ENCODE results near the gene TMEM51.
A peak's percentile ranks its signal among the peaks of the same experiment; 100 is the strongest.
"Not testable (repeated sequence)": the region's sequence is repeated elsewhere in the genome, so short reads cannot be mapped to it uniquely, and the experiment has no call there.

The TMEM51 gene

DNA sequence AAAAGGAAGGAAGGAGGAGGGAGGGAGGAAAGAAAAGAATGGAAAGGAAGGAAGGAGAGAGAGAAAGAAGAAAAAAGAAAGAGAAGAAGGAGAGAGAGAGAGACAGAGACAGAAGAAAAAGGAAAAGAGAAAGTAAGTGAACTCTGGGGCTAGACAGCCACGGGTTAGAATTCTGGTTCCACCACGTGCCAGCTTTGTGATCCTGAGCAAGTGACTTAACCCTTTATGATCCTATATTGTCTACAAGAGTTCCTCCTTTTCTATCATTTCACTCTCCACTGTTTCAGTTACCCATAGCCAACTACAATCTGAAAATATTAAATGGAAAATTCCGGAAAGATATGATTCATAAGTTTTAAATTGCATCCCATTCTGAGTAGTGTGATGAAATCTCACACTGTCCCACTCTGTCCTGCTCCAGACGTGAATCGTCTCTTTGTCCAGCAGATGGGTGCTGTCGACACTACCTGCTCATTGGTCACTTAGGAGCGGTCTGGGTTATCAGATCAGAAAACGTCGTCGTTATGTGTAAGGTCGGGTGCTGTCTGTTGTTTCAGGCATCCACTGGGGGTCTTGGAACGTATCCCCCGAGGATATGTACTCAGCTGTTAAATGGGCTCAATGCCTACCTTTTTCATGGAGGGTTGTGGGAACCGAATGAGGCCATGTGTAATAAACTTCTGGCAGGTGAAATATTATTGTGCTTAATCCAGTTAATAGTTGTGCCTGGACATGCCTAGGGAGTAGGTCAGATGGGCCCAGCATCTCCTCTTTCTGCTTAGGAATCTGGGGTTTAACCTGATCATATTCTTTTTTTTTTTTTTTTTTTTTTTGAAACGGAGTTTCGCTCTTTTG, 19.1 kb downstream of the TMEM51 start:
- Histone ChIP-seq H3K4me1 (ENCODE audit: control insufficient read depth in 1 of 2, insufficient read depth in 2 of 2, low read length in 2 of 2) (peaks cover 15 to 31% of the 10 kb centered on the region in 2 donors), H3K36me3 (ENCODE audit: control insufficient read depth in 1 of 2, insufficient read depth in 2 of 2, low read length in 2 of 2) (no peaks in the 10 kb centered on the region), H3K9me3 (ENCODE audit: control insufficient read depth in 1 of 2, low read length in 2 of 2) (no peaks in the 10 kb centered on the region), H3K27me3 (ENCODE audit: low read depth, low read length) (no peaks in the 10 kb centered on the region), H3K27ac (ENCODE audit: low read length) (no peak overlapping the region), H3K4me3 (ENCODE audit: low read depth in 1 of 2, low read length in 2 of 2) (no peak overlapping the region)

- no peaks in the 10 kb centered on the region for H3K36me3 ChIP-seq (ENCODE audit: control insufficient read depth in 1 of 2, insufficient read depth in 2 of 2, low read length in 2 of 2)
- no peak overlapping the region for H3K4me3 ChIP-seq (ENCODE audit: low read depth in 1 of 2, low read length in 2 of 2)
- H3K27me3 ChIP-seq (ENCODE audit: low read depth, low read length): no peaks in the 10 kb centered on the region
- H3K4me1 ChIP-seq (ENCODE audit: control insufficient read depth in 1 of 2, insufficient read depth in 2 of 2, low read length in 2 of 2): peaks cover 11 to 21% of the 10 kb centered on the region in 2 donors
- H3K9me3 ChIP-seq (ENCODE audit: control insufficient read depth in 1 of 2, low read length in 2 of 2): no peaks in the 10 kb centered on the region
- H3K27ac ChIP-seq (ENCODE audit: low read length): no peak overlapping the region
These were observed 20.5 kb downstream of the TMEM51 start for GRCh38 chr1:15173863-15174614.

DNA sequence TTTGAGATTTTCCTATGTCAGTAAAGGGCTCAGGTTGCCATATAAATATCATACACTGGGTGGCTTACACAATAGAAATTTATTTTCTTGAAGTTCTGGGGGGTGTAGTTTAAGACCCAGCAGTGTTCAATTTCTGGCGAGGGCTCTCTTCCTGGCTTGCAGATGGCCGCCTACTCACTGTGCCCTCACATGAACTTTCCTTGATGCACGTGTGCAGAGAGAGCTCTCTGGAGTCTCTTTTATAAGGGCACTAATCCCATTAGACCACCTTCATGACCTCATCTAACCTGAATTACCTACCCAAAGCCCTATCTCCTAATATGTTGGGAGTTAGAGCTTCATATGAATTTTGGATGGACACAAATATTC, 21.1 kb downstream of the TMEM51 start:
- no peak overlapping the region for H3K27ac ChIP-seq (ENCODE audit: low read length)
- peaks cover 11 to 21% of the 10 kb centered on the region in 2 donors for H3K4me1 ChIP-seq (ENCODE audit: control insufficient read depth in 1 of 2, insufficient read depth in 2 of 2, low read length in 2 of 2)

DNA sequence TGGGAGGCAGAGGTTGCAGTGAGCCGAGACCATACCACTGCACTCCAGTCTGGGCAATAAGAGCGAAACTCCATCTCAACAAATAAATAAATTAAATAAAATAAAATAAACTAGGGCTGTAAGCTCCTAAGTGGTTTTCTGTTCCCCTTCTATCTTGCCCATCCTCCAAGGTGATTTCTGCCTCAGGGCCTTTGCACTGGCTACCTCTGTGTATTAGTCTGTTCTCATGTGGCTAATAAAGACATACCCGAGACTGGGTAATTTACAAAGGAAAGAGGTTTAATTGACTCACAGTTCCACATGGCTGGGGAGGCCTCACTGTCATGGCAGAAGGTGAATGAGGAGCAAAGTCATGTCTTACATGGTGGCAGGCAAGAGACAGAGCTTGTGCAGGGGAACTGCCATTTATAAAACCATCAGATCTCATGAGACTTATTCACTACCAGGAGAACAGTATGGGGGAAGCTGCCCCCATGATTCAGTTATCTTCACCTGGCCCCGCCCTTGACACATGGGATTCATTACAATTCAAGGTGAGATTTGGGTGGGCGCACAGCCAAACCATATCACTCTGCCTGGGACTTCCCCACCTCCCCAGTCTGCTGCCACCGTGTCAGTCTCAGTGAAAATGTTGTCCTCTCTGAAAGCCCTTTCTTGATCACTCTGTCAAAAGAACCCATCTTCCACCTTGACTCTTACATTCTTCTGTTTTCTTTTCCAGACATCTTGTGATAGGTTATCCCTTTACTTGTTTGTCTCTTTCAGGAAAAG, 22.0 kb downstream of the TMEM51 start:
- not testable (repeated sequence) for H3K27ac ChIP-seq (ENCODE audit: low read length); H3K4me3 ChIP-seq (ENCODE audit: low read depth in 1 of 2, low read length in 2 of 2); H3K36me3 ChIP-seq (ENCODE audit: control insufficient read depth in 1 of 2, insufficient read depth in 2 of 2, low read length in 2 of 2); H3K27me3 ChIP-seq (ENCODE audit: low read depth, low read length); H3K9me3 ChIP-seq (ENCODE audit: control insufficient read depth in 1 of 2, low read length in 2 of 2)
- peaks cover 11 to 21% of the 10 kb centered on the region in 2 donors for H3K4me1 ChIP-seq (ENCODE audit: control insufficient read depth in 1 of 2, insufficient read depth in 2 of 2, low read length in 2 of 2)

More for the DNA sequence above, 21.1 kb downstream of the TMEM51 start:
- no peaks in the 10 kb centered on the region for H3K9me3 ChIP-seq (ENCODE audit: control insufficient read depth in 1 of 2, low read length in 2 of 2)
- no peak overlapping the region for H3K4me3 ChIP-seq (ENCODE audit: low read depth in 1 of 2, low read length in 2 of 2)
- H3K27me3 ChIP-seq (ENCODE audit: low read depth, low read length): no peaks in the 10 kb centered on the region
- H3K36me3 ChIP-seq (ENCODE audit: control insufficient read depth in 1 of 2, insufficient read depth in 2 of 2, low read length in 2 of 2): no peaks in the 10 kb centered on the region

DNA sequence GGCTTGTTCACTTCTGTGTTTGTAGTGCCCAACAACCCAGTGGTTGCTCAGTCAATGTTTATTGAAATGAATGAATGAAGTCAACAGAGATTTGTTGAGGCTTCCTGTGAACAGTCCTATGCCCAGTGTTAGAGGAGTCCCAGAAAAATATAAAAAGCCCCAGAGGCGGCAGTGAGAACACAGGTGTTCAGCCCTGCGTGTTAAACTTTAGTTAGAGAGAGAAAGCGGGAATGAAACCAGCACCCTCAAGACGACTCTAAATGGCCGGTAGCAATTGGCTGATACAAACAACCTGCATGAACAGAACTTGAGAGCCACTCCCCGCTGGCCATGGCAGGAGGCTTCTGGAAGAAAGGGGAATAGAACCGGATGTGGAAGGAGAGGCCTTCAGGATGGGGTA, 22.6 kb downstream of the TMEM51 start:
- no peaks in the 10 kb centered on the region for H3K36me3 ChIP-seq (ENCODE audit: control insufficient read depth in 1 of 2, insufficient read depth in 2 of 2, low read length in 2 of 2)
- H3K27me3 ChIP-seq (ENCODE audit: low read depth, low read length): no peaks in the 10 kb centered on the region
- peaks cover 11 to 21% of the 10 kb centered on the region in 2 donors for H3K4me1 ChIP-seq (ENCODE audit: control insufficient read depth in 1 of 2, insufficient read depth in 2 of 2, low read length in 2 of 2)
- H3K9me3 ChIP-seq (ENCODE audit: control insufficient read depth in 1 of 2, low read length in 2 of 2): no peaks in the 10 kb centered on the region
- no peak overlapping the region for H3K4me3 ChIP-seq (ENCODE audit: low read depth in 1 of 2, low read length in 2 of 2)
- H3K27ac ChIP-seq (ENCODE audit: low read length): no peak overlapping the region

DNA sequence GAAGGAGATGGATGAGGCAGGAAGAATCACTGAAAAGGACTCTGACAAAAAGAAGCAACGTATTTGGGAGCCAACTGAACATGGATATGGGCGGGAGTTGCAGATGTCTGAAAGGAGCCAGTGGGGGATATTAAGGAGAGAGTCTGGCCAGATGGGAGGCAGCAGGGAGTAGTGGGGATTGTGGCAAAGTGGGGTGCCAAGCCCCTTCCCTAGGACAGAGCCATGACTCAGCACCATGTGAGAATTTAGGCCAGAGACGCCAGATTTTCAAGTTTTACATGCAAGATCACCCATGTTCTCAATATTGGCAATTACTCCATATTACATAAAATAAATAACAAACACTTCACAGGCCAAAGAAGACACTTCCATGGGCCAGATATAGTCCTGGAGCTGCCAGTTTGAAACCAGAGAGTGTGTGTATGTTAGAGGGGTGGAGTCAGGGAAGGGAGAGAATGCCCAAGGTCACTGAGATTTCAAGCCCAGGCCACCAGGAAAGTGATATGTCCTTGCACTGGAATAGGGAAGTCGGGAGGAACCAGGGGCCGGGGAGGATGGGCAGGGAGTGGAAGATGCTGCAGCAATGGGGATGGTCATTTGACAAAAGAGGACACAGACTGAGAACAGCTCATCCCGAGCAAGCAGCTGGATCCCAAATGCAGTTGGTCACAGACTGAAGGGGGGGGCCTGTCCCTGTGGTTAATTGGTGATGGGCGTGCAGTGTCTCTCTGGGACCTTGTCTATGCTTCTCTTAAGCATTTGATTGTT, 23.5 kb downstream of the TMEM51 start:
- peaks cover 11 to 15% of the 10 kb centered on the region in 2 donors for H3K4me1 ChIP-seq (ENCODE audit: control insufficient read depth in 1 of 2, insufficient read depth in 2 of 2, low read length in 2 of 2)
- no peaks in the 10 kb centered on the region for H3K36me3 ChIP-seq (ENCODE audit: control insufficient read depth in 1 of 2, insufficient read depth in 2 of 2, low read length in 2 of 2)
- H3K9me3 ChIP-seq (ENCODE audit: control insufficient read depth in 1 of 2, low read length in 2 of 2): no peaks in the 10 kb centered on the region
- H3K4me3 ChIP-seq (ENCODE audit: low read depth in 1 of 2, low read length in 2 of 2): no peak overlapping the region
- no peaks in the 10 kb centered on the region for H3K27me3 ChIP-seq (ENCODE audit: low read depth, low read length)
- H3K27ac ChIP-seq (ENCODE audit: low read length): no peak overlapping the region

GRCh38 chr1:15177710-15178166, 24.2 kb downstream of the TMEM51 start:
- no peaks in the 10 kb centered on the region for H3K36me3 ChIP-seq (ENCODE audit: control insufficient read depth in 1 of 2, insufficient read depth in 2 of 2, low read length in 2 of 2)
- peaks cover 8 to 11% of the 10 kb centered on the region in 2 donors for H3K4me1 ChIP-seq (ENCODE audit: control insufficient read depth in 1 of 2, insufficient read depth in 2 of 2, low read length in 2 of 2)
- H3K9me3 ChIP-seq (ENCODE audit: control insufficient read depth in 1 of 2, low read length in 2 of 2): no peaks in the 10 kb centered on the region
- H3K27ac ChIP-seq (ENCODE audit: low read length): no peak overlapping the region
- H3K27me3 ChIP-seq (ENCODE audit: low read depth, low read length): no peaks in the 10 kb centered on the region
- no peak overlapping the region for H3K4me3 ChIP-seq (ENCODE audit: low read depth in 1 of 2, low read length in 2 of 2)

GRCh38 chr1:15178571-15179484, 25.3 kb downstream of the TMEM51 start:
- H3K27me3 ChIP-seq (ENCODE audit: low read depth, low read length): no peaks in the 10 kb centered on the region
- peak overlapping the region; percentile 52 for H3K27ac ChIP-seq (ENCODE audit: low read length)
- H3K4me3 ChIP-seq (ENCODE audit: low read depth in 1 of 2, low read length in 2 of 2): no peak overlapping the region
- H3K9me3 ChIP-seq (ENCODE audit: control insufficient read depth in 1 of 2, low read length in 2 of 2): no peaks in the 10 kb centered on the region
- H3K36me3 ChIP-seq (ENCODE audit: control insufficient read depth in 1 of 2, insufficient read depth in 2 of 2, low read length in 2 of 2): no peaks in the 10 kb centered on the region
- peaks cover 7% of the 10 kb centered on the region in 2 donors for H3K4me1 ChIP-seq (ENCODE audit: control insufficient read depth in 1 of 2, insufficient read depth in 2 of 2, low read length in 2 of 2)

DNA sequence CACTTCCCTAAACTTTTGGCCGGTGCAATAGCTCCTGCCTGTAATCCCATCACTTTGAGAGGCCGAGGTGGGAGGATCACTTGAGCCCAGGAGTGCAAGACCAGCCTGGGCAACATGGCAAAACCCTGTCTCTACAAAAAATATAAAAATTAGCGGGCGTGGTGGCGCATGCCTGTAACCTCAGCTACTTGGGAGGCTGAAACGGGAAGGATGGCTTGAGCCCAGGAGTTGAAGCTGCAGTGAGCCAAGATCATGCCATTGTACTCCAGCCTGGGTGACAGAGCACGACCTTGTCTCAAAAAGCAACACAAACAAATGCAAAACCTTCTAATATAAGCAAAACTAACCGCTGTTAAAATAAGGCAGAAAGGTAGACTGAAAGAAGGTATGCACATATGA, 25.9 kb downstream of the TMEM51 start:
- H3K4me1 ChIP-seq (ENCODE audit: control insufficient read depth in 1 of 2, insufficient read depth in 2 of 2, low read length in 2 of 2): peaks cover 3 to 7% of the 10 kb centered on the region in 2 donors
- peak overlapping the region; percentile 52 for H3K27ac ChIP-seq (ENCODE audit: low read length)
- H3K4me3 ChIP-seq (ENCODE audit: low read depth in 1 of 2, low read length in 2 of 2): no peak overlapping the region
- H3K36me3 ChIP-seq (ENCODE audit: control insufficient read depth in 1 of 2, insufficient read depth in 2 of 2, low read length in 2 of 2): no peaks in the 10 kb centered on the region
- no peaks in the 10 kb centered on the region for H3K27me3 ChIP-seq (ENCODE audit: low read depth, low read length)
- no peaks in the 10 kb centered on the region for H3K9me3 ChIP-seq (ENCODE audit: control insufficient read depth in 1 of 2, low read length in 2 of 2)

DNA sequence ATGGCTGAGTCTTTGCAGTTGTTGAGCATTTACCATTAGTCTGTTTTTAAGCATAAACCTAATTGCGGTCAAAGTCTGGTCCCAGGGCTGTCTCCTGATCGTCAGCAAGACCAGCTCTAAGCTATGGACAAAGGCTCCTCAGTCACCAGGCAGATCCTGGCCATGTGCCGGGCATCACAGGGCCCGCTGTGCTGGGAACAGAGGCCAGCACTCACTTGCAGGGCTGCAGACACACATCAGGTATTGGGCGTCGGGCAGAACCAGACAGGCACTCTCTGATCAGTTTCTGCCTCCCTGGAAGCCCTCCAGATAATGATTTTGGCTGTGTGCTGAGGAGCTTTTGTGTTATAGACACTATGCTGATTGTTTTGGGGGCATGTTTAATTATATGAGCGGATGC, 26.6 kb downstream of the TMEM51 start:
- Histone ChIP-seq H3K9me3 (ENCODE audit: control insufficient read depth in 1 of 2, low read length in 2 of 2) (no peaks in the 10 kb centered on the region), H3K4me3 (ENCODE audit: low read depth in 1 of 2, low read length in 2 of 2) (no peak overlapping the region), H3K27me3 (ENCODE audit: low read depth, low read length) (no peaks in the 10 kb centered on the region), H3K36me3 (ENCODE audit: control insufficient read depth in 1 of 2, insufficient read depth in 2 of 2, low read length in 2 of 2) (no peaks in the 10 kb centered on the region), H3K4me1 (ENCODE audit: control insufficient read depth in 1 of 2, insufficient read depth in 2 of 2, low read length in 2 of 2) (peaks cover 0 to 7% of the 10 kb centered on the region in 2 donors), H3K27ac (ENCODE audit: low read length) (no peak overlapping the region)
